Left colon (tissue), 2 donors: ENCODE results near the gene HIF1A. TPM values are rescaled to one million over a fixed set of nuclear protein-coding genes. Genes with fewer than 3 reads are reported as not detected.

Experiments used
- ATAC-seq: fragments of 200-7000 bp; cut with Tn5 transposase; one replicate; pipeline ENCODE4 v1.9.1; 2020; ENCODE audit warnings: mild to moderate bottlenecking, moderate library complexity
- DNase-seq, 2 donors: peaks; one replicate each; pipeline ENCODE4 v3.0.0-alpha.2; 2020
- intact Hi-C, 2 donors: fragments of 100-400 bp; cut with DNase I in 1 of 2; cut with micrococcal nuclease in 1 of 2; formaldehyde crosslinking; loops; one replicate each; pipeline versions ENCODE4 v1.11.2 to v1.14.0; 2022; cut with DNase I, micrococcal nuclease
- total RNA-seq, 2 donors: library from RNA; stranded (reverse); fragmentation: NEBNext Ultra II Directional; extraction: Animal tissue kit (Norgen Biotek cat#: 25700); gene quantifications; one replicate each; pipeline ENCODE4 v1.2.1, GENCODE V29; 2021
- donor health status: DM: no; HTN: no; CAD: no.
- donor health status: DM: yes; HTN: yes; CAD: no.

HIF1A gene
- total RNA-seq, 2 donors from 2014 or later = 89.0 to 145 TPM

DNA sequence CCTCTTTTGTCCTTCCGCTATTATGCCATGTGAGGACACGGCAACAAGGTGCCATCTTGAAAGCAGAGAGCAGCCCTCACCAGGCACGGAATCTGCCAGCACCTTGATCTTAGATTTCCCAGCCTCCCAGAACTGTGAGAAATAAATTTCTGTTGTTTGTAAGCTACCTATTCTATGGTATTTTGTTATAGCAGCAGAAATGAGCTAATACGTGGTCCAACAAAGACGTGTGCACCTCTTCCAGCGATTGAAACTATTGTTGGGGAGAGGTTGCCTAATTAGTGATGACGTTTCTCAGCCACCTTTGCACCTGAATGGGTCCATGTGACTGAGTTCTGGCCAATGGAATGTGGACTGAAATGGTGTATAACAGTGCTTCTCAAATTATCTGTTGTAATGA is 64.6 kb downstream of the HIF1A start:
- intact Hi-C loops = no loop called here
- DNase-seq = no peak
- no peak for ATAC-seq

GRCh38 chr14:61761557-61761956 is 66.2 kb downstream of the HIF1A start:
- DNase-seq (peak in 1 of 2 donors; percentile 15), ATAC-seq (no peak)
- intact Hi-C loops = no loop called here

DNA sequence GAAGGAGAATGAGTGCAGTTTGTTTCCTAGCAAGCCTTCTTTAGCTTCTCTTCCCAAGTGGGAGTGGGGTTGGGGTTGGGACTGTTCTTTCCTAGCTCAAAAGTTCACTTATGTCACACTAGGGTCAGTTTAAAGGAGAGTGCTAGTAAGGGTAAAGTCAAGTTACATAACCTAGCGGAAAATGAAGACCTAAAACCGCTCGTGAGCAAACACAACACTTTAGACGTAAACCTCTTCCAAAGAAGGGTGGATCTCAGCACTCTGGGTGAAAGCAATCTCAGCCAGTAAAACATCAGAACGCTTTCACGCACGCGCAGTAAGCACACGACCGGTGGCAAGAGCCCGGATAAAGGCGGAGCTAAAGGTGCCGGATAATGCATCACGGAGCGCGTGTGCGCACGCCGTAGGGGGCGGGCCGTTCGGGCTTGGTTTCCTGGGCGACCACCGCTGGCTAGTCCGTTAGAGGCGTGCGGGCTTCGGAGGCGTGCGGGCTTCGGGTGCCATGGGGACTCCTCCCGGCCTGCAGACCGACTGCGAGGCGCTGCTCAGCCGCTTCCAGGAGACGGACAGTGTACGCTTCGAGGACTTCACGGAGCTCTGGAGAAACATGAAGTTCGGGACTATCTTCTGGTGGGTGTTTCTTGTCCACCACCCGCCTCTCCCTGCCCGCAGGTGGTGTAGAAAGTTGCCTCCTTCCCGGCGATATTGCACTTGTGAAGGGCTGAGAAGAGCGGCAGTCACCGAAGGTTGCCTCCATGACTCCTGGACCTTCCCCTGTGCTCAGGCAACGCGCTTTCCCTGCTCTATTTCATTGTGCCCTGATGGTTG is 66.9 kb downstream of the HIF1A start, which contains the start of gene SNAPC1:
Gene SNAPC1 (plus strand): TSS at position 462 of the 828 bp plus-strand sequence. CDS start 41 bp downstream, at position 503.
- ATAC-seq = peak; percentile 99
- intact Hi-C loops = no loop called here

DNA sequence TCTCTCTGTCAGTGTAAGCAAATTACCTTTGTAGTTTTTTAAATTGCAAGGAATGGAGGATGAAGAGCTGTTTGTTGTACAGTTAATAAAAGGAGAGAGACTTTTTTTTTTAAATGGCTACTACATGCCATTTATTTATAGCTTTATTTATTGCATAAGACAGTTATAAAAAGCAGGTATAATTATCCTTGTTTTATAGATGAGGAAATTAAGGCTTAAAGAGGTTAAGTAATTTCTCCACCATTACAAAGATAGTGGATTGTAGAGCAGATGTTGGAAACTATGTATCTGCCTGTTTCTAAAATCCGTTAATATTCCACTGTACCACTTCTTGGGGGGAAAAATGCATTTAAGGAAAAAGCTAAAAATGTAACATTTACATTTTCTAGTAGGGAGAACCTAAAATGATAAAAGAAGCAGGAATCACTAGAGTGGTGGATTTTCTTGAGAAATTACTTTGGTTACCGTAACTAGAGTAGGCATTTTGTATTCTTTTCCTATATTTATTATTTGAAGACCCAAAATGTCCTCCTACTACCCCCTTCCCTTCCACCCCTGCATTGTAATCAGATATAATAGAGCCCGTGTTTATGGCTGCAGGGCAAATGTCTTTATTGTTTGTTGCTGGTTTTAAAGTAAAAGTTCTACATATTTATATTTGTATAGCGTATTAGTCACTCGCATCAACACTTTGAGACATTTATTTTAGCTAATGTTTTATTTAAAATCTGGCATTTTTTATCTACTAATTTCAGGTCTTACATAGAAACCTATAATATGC is 69.2 kb downstream of the HIF1A start:
- ATAC-seq (no peak), DNase-seq (no peak)
- intact Hi-C loops = no loop called here

More for the DNA sequence above, 66.9 kb downstream of the HIF1A start, which contains the start of gene SNAPC1:
- DNase-seq = peak; percentile 98 to 99

DNA sequence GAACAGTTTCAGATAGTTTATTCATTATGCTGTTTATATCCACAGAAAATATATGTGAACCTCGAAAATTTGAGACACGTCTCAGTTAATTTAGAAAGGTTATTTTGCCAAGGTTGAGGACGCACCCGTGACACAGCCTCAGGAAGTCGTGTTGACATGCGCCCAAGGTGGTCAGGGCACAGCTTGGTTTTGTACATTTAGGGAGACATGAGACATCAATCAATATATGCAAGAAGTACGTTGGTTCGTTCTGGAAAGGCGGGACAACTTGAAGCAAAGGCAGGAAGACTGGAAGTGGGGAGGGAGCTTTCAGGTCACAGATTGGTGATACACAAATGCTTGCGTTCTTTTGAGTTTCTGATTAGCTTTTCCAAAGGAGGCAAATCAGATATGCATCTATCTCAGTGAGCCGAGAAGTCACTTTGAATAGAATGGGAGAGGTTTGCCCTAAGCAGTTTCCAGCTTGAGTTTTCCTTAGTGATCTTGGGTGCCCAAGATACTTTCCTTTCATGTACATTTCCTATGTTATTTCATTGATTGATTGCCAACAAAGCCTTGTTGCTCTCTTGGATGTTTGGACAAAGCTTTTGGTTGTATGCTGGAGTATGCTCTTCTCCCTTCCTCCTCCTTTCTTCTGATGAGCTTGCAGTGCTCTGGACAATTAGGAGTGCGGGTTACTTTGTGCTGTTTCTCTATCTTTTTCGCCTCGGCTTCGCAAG is 70.1 kb downstream of the HIF1A start:
- ATAC-seq (no peak), DNase-seq (no peak)
- intact Hi-C loops = no loop called here

DNA sequence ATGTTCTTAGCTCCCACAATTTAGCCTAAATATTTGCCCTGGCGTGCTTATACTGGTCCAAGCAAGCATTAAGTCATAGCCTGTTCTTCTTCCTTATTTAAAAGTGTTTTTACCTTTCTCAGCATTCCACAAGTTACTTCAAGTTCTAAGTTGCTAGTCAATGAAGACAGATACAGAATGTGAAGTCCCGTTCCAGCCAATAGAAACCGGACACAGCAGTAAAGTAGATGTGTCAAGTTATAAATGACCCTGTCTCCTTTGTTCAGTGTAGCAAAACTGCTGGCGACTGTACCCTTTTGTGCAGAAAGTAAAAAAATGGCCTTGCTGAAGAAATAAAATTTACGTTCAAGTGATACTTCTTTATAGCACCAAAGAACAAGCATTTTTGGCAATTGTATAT is 70.8 kb downstream of the HIF1A start:
- DNase-seq (no peak), ATAC-seq (no peak)
- intact Hi-C loops = no loop called here

GRCh38 chr14:61768240-61768639 is 72.9 kb downstream of the HIF1A start:
- ATAC-seq (no peak), DNase-seq (no peak)
- intact Hi-C loops = no loop called here

- intact Hi-C loops = no loop called here
- ATAC-seq = no peak
Measured at GRCh38 chr14:61769893-61770292, 74.6 kb downstream of the HIF1A start.

DNA sequence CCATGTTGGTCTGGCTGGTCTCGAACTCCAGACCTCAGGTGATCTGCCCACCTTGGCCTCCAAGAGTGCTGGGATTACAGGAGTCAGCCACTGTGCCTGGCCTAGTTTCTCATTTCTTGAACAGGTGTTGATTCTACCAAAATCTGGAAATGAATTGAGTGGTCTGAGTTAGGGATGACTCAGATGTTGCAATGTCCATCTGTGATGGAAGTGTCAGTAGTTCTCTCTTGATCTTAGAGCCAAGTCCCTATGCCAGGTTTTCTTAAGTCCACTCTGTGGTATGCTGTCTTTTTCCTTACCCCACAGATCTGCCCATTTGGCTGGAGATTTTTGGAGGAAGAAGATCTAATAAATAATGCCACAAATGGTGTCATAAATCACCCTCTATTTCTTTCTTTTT is 79.5 kb downstream of the HIF1A start:
- intact Hi-C loops = no loop called here
- DNase-seq (no peak), ATAC-seq (no peak)

More at GRCh38 chr14:61769893-61770292, 74.6 kb downstream of the HIF1A start:
- no peak for DNase-seq

GRCh38 chr14:61780125-61780524 is 84.8 kb downstream of the HIF1A start:
- intact Hi-C loops = no loop called here
- ATAC-seq (no peak), DNase-seq (no peak)

- DNase-seq (no peak), ATAC-seq (no peak)
- intact Hi-C loops = no loop called here
Measured at GRCh38 chr14:61797309-61797708, 102.0 kb downstream of the HIF1A start.

Other genes with a start within 250 kb of the HIF1A start
- gene SNAPC1, start 66.9 kb downstream of the HIF1A start, total RNA-seq = 1 to 10 TPM; 1.7 to 2.2 TPM
- gene SYT16, start 117.2 kb downstream of the HIF1A start, total RNA-seq = not detected